Stimulated activated CD8-positive, alpha-beta memory T cell treated with anti-CD3 and anti-CD28 coated beads, Interleukin-12 subunit alpha, Interleukin-12 subunit beta, amount 100 ng/mL, for 4 hours (primary cell): Measurements from ENCODE around the gene TMEM132C.
"Not testable (repeated sequence)": the region's sequence is repeated elsewhere in the genome, so short reads cannot be mapped to it uniquely, and the experiment has no call there.

Source experiments
- DNase-seq: peaks from one replicate; pipeline ENCODE4 v3.0.0-alpha.2; 2020; ENCODE audit warnings: low read depth

TMEM132C gene

DNA sequence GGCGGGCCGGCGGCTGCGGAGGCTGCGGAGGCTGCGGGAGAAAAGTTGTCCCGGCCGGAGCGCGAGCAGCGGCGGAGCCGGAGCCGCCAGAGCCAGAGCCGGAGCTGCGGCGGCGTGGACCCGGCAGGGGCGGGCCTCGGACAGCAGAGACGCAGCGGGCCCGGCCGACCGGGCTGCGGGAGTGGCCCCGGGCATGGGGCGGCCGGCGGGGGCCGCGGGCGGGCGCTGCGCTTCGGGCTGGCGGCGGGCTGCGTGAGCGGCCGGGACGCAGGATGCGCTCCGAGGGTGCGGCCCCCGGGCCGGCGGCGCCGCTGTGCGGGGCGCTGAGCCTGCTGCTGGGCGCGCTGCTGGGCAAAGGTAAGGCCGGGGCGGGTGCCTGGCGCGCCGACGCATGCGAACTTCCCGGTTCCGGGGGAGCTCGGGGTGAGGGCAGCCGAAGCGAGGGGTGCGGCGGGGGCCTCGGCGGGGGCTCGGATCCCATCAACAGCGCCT, at the start of gene TMEM132C:
Gene TMEM132C, plus strand, starts transcription at position 40 of the 492 bp plus-strand sequence. Its CDS starts 233 bp downstream, at position 273.
- no peak for DNase-seq

DNA sequence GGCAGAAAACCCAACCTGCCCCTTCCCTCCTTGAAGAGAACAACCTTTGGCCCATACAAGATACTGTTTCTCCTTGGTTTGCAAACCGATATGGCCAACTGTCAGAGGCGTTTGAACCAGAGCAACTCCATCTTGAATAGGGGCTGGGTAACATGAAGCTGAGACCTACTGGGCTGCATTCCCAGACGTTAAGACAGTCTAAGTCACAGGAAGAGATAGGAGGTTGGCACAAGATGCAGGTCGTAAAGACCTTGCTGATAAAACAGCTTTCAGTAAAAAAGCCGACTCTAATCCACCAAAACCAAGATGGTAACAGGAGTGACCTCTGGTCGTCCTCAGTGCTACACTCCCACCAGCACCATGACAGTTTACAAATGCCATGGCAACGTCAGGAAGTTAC, 42.7 kb upstream of the TMEM132C start:
- DNase-seq: no peak

DNA sequence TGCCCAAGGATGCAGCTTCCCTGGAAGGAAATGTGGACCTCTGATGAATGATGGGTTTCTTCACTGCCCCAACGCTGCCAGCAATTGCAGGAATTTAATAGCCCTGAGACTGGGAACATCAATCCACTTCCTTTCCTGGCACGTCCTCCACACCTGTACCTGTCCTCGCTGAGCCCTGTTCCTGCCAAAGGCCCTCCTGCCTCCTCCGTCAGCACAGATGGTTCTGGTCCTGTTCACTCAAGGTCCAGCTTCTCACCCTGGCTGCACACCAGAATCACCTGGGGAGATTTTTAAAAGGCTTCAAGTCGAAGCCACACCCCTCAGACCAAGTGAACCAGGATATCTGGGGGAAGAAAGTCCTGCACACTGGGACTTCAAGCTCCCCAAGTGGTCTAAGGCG, 38.4 kb upstream of the TMEM132C start:
- no peak for DNase-seq

DNA sequence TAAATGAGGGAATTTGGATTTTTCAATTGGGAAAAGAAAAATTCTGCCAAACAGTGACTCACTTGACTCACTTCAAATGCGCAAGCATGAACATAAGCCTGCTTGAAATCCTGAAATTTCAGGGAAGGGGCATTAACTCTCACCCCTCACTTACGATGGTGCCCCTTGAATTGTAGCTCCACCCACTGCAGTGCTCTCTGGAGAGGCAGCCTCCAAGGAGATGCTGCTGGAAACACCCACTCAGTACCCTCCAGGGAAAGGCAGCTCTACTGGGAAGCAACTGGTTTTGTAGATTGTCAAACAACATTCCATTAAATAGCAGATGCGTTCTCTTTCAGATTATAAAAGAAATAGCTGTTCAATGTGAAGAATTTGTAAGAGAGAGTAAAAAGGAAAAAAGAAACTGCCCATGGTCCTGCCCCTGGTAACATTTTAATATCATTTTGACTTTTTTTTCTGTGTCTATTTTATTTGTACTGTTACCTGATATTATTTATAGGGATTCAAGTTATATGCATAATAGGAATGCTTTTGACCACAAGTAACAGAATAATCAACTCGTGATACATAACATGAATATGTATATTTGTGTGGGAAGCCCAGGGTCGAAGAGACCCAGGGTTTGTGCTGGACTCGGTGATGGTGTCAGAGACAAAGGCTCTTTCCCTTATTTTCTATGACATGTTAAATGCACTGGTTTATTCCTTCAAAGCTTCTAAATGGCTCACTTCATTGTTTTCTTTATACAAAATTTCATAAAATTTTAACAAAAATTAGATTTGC, 31.1 kb upstream of the TMEM132C start:
- DNase-seq: no peak

DNA sequence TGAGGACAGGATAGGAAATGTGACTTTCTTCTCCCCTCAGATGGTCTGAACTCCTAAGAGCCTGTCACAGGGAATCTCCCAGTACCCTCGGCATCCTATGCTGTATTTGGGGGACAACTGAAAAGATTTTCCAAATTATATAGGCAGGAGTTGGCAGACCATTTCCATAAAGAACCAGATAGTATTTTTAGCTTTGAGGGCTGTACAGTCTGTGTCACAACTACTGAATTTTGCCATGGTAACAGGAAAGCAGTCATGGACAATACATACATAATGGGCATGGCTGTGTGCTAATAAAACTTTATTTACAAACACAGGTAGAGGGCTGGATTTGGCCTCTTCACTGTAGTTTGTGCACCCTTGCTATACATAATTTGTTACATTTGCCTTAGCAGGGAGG, 30.4 kb upstream of the TMEM132C start:
- no peak for DNase-seq

DNA sequence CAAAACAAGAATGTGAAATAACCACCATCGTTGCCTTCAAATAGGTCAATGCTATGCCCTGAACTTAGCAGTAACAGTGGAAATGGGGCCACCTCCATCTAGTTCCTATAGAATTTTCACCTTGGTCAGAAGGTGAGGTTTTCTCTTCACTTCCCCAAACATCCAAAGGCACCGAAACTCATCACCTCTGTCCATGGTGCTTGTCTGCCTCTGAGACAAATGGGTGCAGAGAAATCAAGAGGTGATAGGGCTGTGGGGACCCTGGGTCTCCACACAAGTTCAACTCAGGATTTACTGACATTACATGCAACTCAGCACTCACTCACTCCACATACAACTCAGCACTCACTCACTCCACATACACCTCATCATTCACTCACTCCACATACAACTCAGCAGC, 26.2 kb upstream of the TMEM132C start:
- no peak for DNase-seq

DNA sequence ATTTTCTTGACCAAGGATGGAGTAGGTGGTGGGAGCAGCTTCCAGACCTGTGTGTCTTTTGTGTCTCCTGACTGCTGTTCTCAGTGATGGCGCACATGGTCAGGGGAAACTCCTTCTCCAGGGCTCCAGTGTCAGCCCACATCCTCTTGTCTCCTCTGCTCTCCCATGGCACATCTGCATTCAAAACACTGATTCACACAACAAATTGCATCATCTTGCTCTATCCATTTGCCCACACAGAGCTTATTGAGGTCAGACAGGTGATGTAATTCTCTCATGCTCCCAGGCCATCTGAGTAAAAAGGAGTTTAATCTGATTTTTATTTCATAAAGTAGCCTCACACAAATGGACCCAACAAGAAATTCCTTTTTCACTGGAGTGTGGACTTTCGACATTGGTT, 21.8 kb upstream of the TMEM132C start:
- no peak for DNase-seq

DNA sequence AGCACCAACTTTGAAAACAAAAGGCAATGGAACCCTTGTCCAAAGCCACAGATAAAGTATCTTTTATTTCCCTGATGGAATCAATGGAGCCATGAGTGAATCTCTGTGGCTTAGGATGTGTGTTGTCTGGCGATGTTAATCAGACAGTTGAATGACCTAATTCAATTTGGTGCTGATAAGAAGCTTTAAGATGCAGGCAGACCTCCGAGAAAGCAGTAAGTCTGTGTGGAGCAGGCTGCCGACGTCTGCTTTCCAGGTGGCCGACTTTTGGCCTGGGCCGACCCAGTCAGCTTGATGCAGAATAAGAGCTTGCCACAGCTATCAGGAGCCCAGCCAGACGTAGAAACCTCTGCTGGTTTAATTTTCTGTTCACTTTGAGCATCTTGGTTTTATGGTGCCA, 21.1 kb upstream of the TMEM132C start:
- no peak for DNase-seq

DNA sequence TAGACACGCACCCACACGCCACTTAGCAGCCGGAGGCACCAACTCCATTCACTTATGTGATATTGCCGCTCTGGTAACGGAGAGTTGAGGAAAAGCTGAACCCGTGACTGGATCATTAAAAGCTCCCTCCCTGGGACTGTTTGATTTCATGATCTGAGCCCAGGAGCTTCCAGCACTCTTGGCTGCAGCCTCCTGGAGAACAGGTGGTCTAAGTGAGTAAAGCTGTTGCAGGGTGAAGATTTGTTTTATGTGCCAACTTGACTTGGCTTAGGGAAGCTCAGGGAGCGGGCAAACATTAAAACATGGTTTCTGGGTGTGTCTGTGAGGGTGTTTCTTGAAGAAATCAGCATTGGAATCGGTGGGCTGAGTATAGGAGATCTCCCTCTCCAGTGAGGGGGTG, 16.9 kb upstream of the TMEM132C start:
- DNase-seq: no peak

DNA sequence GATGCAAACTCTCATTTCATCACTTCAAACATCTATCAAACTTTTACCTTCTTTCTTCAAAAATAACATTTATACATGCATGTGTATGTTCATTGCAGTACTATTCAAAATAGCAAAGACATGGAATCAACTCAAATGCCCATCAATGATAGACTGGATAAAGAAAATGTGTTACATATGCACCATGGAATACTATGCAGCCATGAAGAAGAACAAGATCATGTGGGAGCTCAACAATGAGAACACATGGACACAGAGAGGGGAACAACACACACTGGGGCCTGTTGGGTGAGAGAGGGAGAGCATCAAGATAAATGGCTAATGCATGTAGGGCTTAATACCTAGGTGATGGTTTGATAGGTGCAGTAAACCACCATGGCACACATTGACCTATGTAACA, 13.1 kb upstream of the TMEM132C start:
- DNase-seq: not testable (repeated sequence)

DNA sequence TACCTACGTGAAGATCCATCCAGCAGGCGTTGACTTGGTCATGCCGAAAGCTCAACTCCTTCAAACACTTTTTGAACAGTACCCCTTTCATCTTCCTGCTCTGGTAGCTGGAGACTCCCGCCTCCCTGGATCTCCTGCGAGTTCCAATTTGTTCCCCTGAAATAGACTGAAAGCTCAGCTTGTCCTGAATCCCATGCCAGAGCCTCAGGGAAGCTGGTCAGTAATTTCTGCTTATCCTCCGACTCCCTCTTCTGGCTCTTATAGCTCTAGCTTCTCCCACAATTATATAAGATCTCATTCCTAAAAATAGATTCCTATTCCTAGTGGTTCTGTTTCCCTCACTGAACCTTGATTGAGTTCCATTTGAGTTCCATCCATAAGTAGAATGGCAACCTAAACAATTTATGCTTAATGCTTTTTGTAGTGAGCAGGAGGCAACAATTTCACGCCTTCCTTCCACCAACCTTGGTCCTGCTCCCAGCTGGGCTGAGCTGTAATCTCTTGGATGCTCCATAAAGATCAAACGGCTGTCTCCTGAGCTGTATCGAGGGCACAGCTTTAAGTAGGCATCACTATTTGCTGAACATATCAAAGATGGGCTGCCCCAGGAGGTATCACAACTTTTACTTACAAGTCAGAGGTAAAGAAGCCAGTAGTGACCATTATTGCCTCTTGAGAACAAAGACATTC, 8.0 kb upstream of the TMEM132C start:
- DNase-seq: no peak

DNA sequence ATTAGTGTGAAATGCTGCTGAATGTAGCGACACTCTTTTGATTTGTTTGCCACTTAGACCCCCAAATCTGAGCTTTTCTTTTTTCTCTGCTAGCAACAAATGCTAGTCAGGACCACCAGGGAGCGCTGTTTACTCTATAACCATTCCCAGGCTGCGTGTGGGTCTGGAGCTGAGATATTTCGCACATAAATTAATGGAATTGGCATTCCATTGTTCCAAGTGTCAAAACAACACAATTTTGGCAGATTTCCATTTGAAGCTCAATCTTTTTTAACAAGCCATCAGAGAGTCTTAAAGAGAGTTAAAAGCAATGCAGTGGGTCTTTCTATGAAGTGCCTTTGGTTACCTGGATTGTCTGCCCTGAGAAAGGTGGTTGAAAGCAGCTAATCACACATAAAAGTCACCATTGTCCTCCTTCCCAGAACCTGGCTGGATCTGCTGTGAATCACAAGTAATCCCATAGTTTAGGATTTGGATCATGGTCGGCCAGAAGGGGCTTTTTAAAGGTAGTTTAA, 7.4 kb upstream of the TMEM132C start:
- no peak for DNase-seq

DNA sequence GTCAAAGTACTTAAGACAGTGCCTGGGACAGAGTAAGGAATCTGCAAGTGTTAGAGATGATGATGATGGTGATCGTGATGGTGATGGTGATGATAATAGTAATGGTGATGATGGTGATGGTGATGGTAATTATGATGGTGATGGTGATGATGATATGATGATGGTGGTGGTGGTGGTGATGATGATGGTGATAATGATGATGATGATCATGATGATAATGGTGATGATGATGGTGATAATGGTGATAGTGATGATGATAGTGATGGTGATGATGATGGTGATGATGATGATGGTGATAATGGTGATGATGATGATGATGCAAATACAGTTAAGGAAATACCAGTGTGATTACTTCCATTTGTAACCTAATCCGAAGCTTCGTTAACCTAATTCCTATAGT, 5.2 kb upstream of the TMEM132C start:
- DNase-seq: no peak

DNA sequence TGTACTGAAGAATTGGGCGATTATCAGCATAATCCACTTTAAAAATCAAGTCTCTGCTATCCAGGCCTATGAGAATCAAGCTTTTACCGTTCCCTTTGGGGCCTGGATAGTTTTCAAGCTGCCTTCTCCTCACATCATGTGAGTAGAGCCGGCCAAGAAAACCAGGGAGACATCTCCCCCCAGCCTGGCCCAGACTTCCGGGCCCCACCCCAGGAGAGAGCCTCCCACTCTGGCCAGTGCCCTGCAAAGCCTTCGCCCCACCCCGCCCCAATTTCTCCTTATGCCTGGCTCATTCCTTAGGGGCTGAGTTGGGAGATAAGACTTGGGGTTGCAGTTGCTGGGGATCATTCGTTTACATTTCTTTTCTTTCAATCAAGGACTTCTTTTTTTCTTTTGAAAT, 1.4 kb upstream of the TMEM132C start:
- no peak for DNase-seq

DNA sequence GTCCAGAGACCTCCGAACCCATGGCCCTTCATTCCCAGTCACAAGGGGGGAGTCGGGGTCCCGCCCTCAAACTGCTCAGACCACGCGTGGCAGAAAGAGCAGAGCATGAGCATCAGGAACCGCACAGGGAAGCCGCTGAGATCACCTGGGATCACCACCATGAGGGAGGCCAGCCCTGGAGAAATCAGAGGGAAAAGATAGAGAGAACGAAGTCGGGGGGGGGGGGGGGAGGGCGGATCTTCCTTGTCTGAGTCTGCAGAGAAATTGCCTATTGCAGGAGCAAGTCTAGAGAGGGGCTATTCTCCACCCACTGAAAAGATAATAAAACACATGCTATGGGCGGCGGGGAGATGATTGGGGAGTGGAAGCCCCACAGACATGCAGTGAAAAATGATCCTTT, 884 bp upstream of the TMEM132C start:
- DNase-seq: no peak

DNA sequence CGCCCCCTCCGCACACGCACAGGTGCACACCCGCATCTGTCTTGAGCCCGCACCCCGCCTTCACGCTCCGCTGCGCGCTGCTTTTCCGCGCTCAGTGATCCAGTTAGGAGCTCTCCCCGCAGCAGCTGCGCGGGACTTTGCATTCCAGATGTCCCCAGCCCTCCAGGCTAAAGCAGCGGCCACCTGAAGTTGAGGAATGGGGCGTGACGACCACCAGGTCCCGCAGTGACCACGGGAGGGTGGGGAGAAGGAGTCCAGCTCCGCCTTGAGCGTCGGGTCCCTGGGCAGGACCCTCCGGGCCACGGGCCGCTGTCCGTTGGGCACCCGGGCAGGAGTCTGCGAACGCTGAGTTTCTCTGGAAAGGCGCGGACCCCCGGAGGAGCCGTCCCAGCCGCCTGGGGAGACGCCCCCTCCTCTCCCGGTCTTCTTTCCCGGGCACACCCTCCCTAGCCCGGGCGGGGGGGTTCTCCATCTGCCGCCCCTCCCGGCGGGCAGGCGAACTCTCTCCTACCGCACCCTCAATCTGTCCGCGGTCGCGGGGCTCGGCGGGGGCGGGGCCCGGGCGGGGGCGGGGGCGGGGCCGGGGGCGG, 334 bp upstream of the TMEM132C start:
- DNase-seq: no peak

DNA sequence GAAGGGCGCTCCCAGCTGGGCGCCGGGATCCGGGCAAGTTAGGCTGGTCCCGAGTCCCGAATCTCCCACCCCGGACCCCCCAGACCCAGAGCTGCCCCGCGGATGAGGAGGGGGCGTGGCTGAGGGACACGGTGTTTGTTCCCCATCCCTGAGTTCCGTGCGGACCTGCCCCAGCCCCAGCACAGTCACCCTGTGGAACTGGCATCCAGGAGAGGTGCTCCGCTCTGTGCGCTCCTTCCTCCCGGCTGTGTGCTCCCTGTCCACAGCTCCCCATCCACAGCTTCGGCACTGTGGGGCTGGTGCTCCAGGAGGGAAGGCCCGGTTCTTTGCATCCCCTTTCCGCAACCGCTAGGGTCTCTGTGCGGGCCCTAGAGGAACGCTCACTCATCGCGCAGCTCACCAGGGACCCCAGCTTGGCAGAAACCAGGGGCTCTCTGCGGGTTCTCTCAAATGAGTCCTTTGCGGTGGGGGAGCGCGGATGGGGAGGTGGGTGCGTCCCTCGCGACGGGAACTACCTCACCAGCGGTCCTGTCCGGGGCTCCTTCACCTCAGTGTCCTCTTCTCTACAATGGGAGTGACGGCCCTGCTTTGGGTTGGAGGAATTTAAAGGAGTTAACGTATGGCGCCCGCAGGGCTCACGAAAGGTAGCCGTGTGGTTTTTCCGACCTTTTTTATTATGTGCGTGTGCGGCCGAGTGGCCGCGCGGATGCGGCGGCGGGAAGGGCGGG, 845 bp downstream of the TMEM132C start:
- DNase-seq: no peak

DNA sequence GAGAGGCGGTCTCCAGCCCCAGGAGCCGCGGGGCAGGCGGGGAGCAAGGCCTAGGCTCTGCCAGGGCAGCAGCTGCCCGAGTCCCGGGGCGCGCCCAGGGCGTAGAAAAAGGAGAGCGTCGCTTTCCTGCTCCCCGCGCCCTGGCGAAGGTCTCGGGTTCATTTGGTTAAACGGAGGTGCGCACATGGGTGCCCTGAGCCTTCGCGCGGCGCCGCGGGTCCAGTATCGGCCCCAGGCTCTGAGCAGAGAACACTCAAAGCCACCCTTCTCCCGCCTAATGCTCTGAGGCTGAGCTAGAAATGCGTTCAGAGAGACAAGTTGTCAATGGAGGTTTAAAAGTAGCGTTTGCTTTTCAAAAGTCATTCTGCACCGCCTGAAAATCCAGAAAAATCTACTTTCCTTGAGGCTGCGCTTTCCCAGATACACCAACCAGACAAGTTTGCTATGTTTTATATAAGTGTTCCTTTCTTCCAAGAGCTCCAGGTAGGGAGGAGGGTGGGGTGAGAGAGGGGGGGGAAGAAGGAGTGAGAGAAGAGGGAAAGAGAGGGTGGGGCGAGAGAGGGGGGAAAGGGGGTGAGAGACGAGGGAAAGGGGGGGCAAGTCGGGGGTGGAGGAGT, 1.5 kb downstream of the TMEM132C start:
- no peak for DNase-seq

DNA sequence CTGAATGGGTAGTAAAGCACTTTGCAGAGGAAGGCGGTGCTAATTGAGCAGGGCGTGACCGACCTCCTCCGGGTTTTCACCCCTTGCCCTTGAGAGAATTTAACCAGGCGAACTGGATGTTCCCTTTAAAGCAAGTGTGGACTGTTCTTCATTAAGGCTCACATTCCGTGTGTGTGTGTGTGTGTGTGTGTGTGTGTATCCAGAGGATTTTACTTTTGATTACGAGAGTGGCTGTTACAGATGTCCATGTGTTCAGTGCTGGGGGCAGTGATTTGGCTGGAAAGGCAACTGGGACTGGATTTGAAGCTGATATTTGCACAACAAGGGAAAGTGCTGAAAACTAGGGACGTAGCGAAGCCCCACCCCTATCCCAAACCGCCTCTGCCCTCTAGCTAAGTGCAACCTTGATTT, 2.2 kb downstream of the TMEM132C start:
- no peak for DNase-seq

DNA sequence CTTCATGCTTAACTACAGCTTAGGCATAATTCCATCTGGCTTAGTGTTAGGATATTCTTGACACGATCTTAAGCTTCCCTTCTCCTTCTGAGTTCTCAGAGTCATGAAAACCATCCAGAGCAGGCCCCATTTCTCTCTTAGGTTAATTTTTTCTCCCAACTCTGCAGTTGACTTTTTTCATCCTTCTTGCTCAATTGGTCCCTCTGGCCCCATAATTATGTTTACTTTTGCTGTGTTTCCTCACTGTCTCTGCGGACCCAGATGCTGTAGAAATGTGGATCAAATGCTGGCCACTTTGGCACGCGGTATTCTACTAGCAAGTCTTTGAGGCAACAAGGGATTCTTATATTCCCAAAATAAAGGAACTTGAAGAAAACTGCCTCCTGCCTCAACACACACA, 9.5 kb downstream of the TMEM132C start:
- DNase-seq: no peak

DNA sequence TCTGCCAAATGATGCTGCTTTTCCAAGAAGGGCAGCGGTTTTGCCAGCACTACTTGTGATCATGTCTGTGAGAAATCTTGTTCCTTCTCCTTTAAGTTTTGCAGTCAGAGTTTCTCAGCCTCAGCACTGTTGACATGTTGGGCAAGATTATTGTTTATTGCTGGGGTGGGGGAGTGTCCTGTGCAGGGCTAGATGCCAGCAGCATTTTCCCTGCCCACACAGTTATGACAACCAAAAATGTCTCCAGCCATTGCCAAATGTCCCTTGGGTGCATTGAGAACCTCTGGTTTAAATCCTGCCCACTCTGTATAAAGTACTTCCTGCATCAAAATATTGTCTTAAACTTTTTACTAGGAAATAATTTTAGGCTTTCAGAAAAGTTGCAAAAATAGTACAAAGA, 20.0 kb downstream of the TMEM132C start:
- DNase-seq: no peak

DNA sequence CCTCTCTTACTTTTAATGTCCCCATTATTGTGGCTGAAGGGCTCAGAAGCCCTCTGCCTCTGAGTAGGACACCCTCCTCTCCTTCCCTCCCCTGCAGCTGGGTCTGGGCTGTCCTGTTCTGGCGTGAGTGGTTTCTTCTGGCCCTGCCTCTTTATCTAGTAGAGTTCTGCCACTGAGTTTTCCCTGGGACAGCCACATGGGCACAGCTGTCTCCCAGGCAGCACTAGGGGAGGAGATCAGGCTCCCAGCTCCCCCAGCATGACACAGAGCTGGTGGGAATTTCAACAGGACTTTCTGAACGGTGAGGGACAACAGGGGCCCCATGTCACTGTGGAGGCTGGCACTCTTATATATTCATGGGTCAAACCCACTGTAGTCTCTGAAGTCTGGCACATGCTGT, 21.4 kb downstream of the TMEM132C start:
- DNase-seq: no peak
